ENCODE results near the gene ARMC10. TPM values are rescaled to one million over a fixed set of nuclear protein-coding genes. Genes with fewer than 3 reads are reported as not detected.
"Not testable (repeated sequence)": the region's sequence is repeated elsewhere in the genome, so short reads cannot be mapped to it uniquely, and the experiment has no call there.

The ARMC10 gene
- total RNA-seq, 1 donor from 2014 or later: 33.5 TPM

GRCh38 chr7:103083210-103083609 is 8.3 kb downstream of the ARMC10 start:
- ATAC-seq (no peak), DNase-seq (no peak)
- H3K27me3 ChIP-seq (ENCODE audit: low read depth): no peaks in the 10 kb centered on the region
- no peaks in the 10 kb centered on the region for H3K4me1 ChIP-seq
- H3K27ac ChIP-seq: no peak overlapping the region
- H3K4me3 ChIP-seq: no peak overlapping the region
- peaks cover 52% of the 10 kb centered on the region for H3K36me3 ChIP-seq
- intact Hi-C loops (cut with DNase I): no loop called here
- no peaks in the 10 kb centered on the region for H3K9me3 ChIP-seq
- no peak for TF ChIP-seq CTCF (IDR thresholded peaks at IDR 0.05)

GRCh38 chr7:103092321-103092720 is 17.4 kb downstream of the ARMC10 start:
- H3K4me3 ChIP-seq; intact Hi-C loops (cut with DNase I); H3K27ac ChIP-seq; H3K9me3 ChIP-seq; H3K4me1 ChIP-seq; DNase-seq; H3K27me3 ChIP-seq (ENCODE audit: low read depth); ATAC-seq: not testable (repeated sequence)
- H3K36me3 ChIP-seq: peaks cover 76% of the 10 kb centered on the region

- H3K9me3 ChIP-seq: no peaks in the 10 kb centered on the region
- DNase-seq (no peak), ATAC-seq (no peak)
- H3K36me3 ChIP-seq: peaks cover 77% of the 10 kb centered on the region
- no peak overlapping the region for H3K27ac ChIP-seq
- intact Hi-C loops (cut with DNase I): no loop called here
- no peak overlapping the region for H3K4me3 ChIP-seq
- no peak for TF ChIP-seq CTCF (IDR thresholded peaks at IDR 0.05)
- H3K4me1 ChIP-seq: no peaks in the 10 kb centered on the region
- H3K27me3 ChIP-seq (ENCODE audit: low read depth): no peaks in the 10 kb centered on the region
Observed at GRCh38 chr7:103093429-103093828, 18.5 kb downstream of the ARMC10 start.

GRCh38 chr7:103094102-103094501 is 19.2 kb downstream of the ARMC10 start:
- intact Hi-C loops (cut with DNase I): no loop called here
- no peak for TF ChIP-seq CTCF (IDR thresholded peaks at IDR 0.05)
- Histone ChIP-seq H3K36me3 (peaks cover 72% of the 10 kb centered on the region), H3K27ac (no peak overlapping the region), H3K9me3 (no peaks in the 10 kb centered on the region), H3K4me3 (no peak overlapping the region), H3K27me3 (ENCODE audit: low read depth) (no peaks in the 10 kb centered on the region), H3K4me1 (no peaks in the 10 kb centered on the region)
- ATAC-seq (no peak), DNase-seq (no peak)

- H3K4me3 ChIP-seq; H3K27me3 ChIP-seq (ENCODE audit: low read depth); DNase-seq; H3K27ac ChIP-seq; H3K4me1 ChIP-seq; H3K9me3 ChIP-seq; ATAC-seq; intact Hi-C loops (cut with DNase I): not testable (repeated sequence)
- H3K36me3 ChIP-seq: peaks cover 69% of the 10 kb centered on the region
Observed at GRCh38 chr7:103095558-103095957, 20.6 kb downstream of the ARMC10 start.

- Histone ChIP-seq H3K27ac (no peak overlapping the region), H3K36me3 (peaks cover 70% of the 10 kb centered on the region), H3K4me1 (no peaks in the 10 kb centered on the region), H3K4me3 (no peak overlapping the region), H3K27me3 (ENCODE audit: low read depth) (no peaks in the 10 kb centered on the region), H3K9me3 (no peaks in the 10 kb centered on the region)
- DNase-seq (no peak), ATAC-seq (no peak)
- intact Hi-C loops (cut with DNase I): no loop called here
- TF ChIP-seq CTCF (IDR thresholded peaks at IDR 0.05): no peak
Observed at GRCh38 chr7:103097041-103097440, 22.1 kb downstream of the ARMC10 start.

GRCh38 chr7:103100348-103100747 is 25.4 kb downstream of the ARMC10 start:
- DNase-seq: no peak
- H3K27ac ChIP-seq: no peak overlapping the region
- no peaks in the 10 kb centered on the region for H3K27me3 ChIP-seq (ENCODE audit: low read depth)
- H3K9me3 ChIP-seq: no peaks in the 10 kb centered on the region
- TF ChIP-seq CTCF (IDR thresholded peaks at IDR 0.05): no peak
- H3K4me1 ChIP-seq: no peaks in the 10 kb centered on the region
- intact Hi-C loops (cut with DNase I): no loop called here
- no peak overlapping the region for H3K4me3 ChIP-seq
- ATAC-seq: no peak
- peaks cover 72% of the 10 kb centered on the region for H3K36me3 ChIP-seq
